GM15510 (cell line): Measurements from ENCODE around the gene RBP3.

Experiments
- POLR2A ChIP-seq: IDR thresholded peaks from 3 replicates; pipeline ENCODE4 v1.6.1; 2011; ENCODE audit warnings: borderline replicate concordance; ENCODE audit not compliant: insufficient read length; ENCODE audit errors: extremely low read depth

Gene RBP3

DNA sequence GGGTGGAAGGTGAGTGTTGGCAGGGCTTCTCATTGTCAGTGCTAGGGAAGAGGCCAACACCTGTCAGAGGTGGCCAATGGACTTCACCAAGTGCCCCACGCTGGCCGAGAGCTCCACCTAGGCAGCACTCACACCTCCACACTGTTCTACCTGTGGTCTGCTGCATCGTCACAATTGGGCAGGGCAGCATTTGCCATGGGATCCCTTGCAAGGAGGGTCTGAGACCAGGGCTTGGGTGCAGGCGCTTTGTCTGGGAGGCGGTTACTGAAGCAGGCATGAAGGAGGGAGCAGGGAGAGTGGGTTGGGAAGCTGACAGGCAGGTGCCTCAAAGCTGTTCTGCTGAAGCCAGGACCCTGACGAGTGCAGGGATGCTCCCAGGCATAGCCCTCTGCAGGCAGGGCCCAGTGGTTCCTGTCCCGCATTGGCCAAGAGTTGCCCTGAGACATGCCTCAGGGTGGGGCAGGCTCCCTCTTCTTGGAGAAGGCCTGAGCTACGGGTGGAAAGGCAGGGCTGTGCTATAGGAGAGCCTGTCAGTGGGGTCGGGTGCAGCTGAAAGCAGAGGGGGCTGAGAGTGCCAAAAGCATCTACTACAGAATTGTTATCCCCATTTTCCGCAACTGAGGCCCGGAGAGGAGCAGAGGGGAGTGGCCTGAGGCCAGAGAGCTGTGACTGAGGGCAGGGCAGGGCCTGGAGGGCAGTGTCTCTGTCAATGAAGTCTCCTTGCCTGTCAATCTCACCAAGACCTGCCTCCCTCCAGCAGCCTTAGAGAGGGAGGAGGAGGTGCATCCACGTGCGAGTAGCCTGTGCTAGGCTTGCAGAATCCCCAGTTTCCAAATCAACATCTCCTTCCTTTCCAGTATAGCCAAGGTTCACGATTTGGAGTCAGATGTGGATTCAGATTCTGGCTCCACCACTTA, 4.0 kb downstream of the RBP3 start:
- no peak for TF ChIP-seq POLR2A

DNA sequence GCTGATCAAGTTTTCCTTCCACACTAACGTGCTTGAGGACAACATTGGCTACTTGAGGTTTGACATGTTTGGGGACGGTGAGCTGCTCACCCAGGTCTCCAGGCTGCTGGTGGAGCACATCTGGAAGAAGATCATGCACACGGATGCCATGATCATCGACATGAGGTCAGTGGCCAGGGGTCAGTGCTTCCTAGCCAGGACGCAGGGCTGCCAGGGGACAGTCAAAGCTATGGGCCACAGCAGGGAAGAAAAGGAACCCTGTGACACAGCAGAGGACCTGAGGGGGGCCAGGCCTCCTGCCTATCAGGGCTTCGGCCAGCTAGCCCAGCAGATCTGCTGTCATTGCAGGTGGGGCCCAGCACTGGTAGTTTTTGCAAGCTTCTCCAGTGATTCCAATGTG, 5.2 kb downstream of the RBP3 start:
- TF ChIP-seq POLR2A: no peak

DNA sequence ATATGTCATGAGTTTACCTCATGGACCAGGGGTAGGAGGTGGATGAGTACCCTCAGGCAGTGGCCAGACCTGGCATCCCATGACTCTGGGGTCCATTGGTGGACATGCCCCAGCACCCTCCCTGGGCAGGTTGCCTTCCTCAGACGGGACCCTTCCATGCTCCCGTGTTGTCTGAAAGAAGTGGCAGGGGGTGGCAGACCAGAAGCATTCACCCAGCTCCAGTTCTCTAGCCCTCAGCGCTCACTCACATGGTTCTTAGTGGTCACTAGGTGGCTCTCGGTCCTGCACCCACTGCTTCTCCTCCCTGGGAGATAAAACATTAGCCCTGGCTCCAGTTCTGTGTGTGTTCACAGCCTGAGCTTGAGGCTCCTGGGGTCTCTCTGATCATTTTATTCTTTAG, 6.0 kb downstream of the RBP3 start:
- TF ChIP-seq POLR2A: no peak

DNA sequence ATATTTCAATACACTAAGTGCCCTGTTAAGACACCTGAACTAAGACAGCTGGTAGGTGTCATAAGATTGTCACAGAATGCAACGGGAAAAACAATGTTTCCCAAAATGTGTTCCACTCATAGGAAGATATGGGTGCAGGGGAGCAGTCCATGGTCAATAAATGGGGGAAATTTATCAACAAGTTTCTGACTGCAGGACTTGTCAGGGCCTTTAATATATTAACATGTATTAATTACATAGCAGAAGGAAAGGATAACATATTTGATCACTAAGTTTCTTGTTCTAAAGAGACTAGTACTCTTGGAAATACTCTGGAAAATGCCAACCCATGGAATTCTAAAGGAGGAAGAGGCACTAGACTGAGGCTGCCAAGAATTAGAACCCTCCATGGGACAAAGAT, 6.7 kb downstream of the RBP3 start:
- no peak for TF ChIP-seq POLR2A

DNA sequence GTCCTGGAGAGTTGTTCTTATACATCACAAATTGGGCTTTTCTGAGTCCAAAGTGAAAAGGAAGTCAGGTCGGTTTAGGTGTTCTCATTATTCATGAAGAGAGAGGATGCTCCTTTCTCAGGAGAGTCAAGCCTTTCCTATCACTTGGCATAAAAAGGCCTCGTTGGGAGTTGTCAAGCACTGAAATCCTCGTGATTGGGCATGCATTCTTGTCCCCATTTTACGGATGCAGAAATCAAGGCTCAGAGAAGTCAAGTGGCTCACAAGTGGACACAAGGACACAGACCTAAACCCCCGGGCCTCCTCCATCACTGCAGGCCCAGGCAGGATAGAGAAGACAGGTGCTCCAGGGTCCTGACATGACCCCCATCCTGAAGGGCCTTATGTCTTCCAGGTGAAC, 8.5 kb downstream of the RBP3 start:
- no peak for TF ChIP-seq POLR2A

DNA sequence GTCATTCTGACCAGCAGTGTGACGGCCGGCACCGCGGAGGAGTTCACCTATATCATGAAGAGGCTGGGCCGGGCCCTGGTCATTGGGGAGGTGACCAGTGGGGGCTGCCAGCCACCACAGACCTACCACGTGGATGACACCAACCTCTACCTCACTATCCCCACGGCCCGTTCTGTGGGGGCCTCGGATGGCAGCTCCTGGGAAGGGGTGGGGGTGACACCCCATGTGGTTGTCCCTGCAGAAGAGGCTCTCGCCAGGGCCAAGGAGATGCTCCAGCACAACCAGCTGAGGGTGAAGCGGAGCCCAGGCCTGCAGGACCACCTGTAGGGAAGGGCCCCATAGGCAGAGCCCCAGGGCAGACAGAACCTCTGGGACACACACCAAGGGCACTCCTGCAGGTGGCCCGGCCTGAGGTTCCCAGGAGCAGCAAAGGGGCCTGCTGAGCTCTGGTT, 9.0 kb downstream of the RBP3 start:
- no peak for TF ChIP-seq POLR2A

DNA sequence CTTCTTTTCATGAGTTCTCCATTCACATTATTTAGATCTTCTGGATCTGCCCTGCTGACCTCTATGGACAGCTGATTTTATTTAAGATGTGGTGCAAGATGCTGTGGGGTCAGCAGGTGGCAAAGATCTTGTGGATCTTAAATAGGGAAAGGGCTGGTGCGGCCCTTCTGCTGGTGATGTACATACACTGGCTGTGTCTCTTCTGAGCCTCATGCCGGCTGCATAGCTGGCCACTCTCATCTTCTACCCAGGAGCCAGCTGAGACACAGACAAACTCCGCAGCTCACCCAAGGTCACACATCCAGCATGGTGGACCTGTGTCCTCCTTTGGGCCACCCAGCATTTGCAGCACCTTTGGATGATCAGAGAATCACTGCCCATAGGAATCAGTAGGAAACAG, 9.7 kb downstream of the RBP3 start:
- no peak for TF ChIP-seq POLR2A

DNA sequence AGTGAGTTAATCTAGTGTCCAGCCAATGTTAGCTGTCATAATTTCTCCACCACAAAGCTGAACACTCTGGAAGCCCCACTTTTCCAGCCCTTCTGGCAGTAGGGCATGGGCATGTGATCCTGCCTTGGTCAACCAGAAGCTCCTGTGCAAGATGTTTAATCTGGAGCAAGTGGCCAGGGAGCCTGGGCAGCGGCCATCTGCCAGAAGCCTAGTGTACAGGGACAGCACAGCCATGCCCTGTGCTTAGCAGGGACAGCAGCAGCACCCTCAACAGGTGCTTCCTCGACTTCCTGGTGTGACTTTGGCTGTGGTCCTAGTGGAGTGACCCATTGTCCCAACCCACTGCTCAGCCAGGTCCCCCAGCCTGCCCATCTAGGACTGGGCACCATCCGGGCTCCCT, 10.3 kb downstream of the RBP3 start:
- TF ChIP-seq POLR2A: no peak

DNA sequence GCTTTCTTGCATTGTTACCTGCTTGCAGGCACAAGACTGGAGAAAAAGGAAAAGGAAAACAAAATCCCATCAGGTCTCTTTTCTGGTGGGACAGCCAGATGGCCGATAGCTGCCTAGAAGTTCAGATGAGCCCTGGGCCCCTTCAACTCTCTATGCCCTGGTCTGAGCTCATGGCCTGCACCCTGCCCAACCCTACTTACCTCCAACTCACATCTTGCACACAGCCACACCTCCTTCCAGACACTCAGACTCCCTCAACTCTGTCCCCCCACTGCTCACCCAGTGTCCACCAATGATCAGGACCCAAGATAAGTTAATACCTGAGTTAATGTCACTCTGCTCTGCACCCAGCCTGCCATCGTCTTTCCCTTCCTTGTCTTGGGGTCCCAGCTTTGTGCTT, 10.9 kb downstream of the RBP3 start:
- TF ChIP-seq POLR2A: no peak

DNA sequence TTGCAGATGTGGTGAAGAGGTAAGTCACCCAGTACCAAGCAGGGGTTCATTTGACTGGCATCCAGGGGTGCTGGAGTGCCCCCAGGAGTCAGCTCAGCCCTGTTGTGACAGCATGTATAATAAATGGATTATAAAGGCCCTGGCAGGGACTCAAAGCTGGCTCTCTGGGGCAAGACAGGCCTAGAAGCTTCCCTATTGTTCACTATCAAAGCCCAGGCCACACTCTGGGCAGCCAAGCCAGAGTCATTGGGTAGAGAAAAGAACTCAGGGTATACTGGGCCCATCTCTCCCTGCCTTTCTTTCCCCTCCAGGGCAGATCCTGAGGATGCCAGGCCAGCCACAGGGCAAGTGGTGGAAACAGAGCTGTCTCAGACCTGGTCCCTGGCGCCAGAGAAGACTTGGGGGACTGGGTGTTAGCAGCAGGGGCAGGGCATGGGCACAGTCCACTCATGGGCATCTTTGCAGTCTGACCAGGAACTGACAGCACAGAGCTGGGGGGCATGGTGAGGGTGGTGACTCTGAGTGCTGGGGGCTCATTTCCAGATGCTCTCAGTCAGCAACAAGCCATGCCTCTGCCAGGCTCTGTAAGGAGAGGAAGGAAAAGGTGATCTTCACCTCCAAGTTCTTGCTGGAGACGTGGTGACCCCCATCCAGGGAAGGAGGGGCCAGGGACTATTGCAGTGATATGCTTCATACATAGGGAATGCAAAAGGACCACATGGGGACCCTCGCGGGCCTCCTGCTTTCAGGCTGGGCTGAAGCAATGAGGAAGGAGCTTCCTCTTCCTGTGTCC, 11.7 kb downstream of the RBP3 start:
- no peak for TF ChIP-seq POLR2A

DNA sequence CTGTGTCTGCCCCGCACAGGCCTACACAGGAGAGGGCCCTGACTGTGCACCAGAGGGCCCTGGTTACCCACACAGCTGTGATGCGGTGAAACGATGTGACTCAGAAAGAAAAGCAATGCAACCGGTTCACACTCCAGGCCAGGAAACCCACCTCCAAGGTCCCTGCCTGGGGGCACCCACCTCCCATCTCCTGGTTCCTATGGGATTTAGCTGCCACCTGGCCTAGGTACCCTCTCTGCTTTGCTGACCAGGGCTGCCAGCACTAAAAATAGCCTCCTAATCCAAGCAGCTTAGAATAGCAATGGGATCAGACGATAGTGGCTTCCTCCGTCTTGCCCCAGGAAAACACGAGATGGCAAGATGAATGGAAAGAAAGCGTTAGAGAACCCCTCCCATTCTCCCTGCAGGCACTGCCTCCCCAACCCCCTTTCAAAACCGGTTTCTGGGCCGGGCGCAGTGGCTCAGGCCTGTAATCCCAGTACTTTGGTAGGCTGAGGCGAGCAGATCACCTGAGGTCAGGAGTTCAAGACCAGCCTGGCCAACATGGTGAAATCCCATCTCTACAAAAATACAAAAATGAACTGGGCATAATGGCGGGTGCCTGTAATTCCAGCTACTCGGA, 12.4 kb downstream of the RBP3 start:
- no peak for TF ChIP-seq POLR2A

DNA sequence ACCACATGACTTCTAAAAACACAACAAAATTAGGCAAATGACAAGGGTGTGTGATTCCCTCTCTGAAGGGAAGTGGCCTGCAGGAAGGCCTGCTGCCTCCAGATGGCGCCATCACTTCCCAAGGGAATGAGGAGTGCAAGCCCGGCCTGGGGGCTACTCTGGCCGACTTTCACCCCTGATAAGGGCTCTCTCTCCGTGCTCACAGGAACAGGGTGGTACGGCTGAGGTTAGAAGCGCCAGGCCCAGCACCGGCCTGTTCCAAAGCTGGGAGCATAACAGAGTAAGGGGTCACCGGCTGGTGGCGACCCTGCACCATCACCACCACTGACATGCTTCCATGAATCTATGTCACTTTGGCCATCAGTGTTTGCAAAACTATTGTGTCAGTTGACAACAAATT, 13.1 kb downstream of the RBP3 start:
- TF ChIP-seq POLR2A: no peak

DNA sequence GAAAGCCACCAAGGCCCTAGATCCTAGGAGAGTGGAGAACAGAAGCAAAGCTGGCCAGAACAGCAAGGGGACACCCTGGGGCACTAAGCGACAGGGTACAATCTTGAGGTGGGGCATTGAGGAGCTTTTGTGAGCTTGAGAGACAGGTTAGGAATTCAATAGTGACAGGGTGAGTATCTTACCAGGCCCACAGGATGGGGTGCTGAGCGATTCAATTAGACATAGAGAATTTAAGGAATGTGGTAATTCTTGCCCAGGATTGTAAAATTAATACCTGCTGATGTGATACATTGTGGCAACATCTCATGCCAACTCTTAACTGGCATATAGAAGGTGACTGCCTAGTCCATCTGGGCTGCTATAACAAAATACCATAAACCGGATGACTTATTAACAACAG, 14.0 kb downstream of the RBP3 start:
- TF ChIP-seq POLR2A: no peak

DNA sequence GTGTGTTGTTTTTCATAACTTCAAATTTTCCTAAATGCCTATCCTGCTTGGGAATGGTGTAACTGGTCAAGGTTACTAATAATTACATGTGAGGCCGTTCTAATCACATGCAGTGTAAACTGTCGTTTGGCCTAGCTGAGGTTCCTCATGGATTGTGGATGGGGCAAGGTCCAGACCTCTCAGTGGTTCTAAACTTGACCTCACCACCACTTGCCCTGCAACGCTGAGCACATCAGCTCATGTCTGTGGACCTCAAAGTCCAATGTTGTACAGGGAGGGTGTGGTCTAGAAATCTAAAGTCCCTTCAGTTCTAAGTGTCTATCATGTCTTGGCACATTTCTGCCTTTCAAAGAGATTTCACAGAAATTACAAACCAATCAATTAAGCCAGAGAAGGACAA, 15.6 kb downstream of the RBP3 start:
- TF ChIP-seq POLR2A: no peak

DNA sequence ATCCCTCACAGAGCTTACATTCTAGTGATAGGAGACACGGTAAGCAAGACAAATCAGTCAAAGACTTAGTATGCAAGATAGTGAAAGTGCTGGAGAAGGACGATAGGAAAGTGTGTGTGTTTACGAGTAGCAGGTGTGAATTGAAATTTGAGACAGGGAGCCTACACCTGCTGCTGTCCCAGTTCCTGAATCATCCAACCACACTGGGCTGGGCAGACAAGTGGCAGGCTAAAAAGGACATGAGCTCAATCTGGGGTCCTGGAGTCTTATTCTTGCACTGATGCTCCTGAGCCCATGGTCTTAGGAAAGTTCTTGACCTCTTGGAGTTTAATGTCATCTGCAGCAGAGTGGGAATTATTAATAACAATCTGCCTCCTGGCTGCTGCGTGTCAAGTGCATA, 16.2 kb downstream of the RBP3 start:
- TF ChIP-seq POLR2A: no peak

DNA sequence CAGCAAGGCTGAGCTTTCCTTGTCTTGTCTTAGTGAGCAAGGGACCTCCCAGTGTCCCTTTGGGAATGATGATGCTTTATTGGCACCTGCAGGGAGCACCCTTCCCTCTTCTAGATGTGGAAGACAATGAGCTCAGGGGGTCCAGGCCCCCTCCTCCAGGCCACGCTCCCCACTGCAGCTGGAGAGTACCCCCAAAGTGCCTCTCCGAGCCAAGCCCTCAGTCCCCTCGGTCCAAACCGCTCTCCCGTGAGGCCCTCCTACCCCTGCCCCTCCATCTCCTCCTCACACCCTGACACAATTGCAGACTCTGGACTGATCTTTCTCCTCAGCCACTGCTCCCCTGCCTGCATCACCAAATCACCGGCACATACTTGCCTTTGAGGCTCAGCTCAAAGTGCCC, 16.7 kb downstream of the RBP3 start:
- TF ChIP-seq POLR2A: no peak

DNA sequence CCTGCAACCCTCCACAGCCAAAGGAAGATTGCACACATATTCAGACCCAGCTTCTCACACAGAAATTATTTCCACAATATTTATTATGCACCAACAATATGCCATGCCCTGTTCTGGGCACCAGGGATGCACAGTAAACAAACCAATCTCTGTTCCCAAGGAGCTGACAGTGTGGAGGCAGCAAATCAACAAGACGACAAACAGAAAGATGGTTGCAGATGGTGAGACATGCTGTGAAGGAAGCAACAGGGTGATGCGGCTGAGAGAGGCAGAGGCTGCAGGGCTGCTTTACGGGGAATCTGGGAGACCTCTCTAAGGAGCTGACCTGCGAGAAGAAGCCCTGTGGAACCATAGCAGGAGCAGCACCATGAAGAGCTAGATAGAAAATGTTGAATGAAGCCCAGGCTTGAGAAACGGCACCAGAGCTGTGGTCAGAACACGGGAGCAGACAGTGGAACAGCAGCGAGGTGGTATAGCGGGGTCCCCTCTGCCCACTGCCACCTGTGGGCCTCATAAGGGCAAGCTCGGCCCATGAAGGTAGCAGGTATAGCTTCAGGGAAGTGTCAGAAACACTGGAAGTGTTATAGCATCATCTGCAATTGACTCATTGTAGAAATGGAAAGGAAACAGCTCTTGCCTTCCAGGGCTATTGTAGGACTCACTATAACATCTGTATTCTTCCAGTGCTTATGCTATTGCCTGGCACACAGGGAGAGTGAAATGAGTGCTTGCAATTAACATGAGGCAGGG, 17.4 kb downstream of the RBP3 start:
- TF ChIP-seq POLR2A: no peak
